GM12865 (cell line): ENCODE measurements around the gene MCRIP1.

ENCODE experiments used
- DNase-seq: peaks from one replicate; pipeline ENCODE4 v3.0.0; 2010; ENCODE audit warnings: low read depth
- H3K4me3 ChIP-seq: 2 replicates; pipeline ENCODE4 v1.5.1; 2011; ENCODE audit warnings: mild to moderate bottlenecking, low read depth, low read length, control low read depth
- CTCF ChIP-seq: IDR thresholded peaks from 2 replicates; pipeline ENCODE4 v1.5.1; 2011; ENCODE audit warnings: low read length, control low read depth, low read depth, inconsistent platforms; ENCODE audit not compliant: insufficient read depth; ENCODE audit errors: missing control alignments

Gene MCRIP1

GRCh38 chr17:81811705-81812570 is 21.2 kb downstream of the MCRIP1 start:
- no peak for TF ChIP-seq CTCF
- H3K4me3 ChIP-seq: no peak overlapping the region
- no peak for DNase-seq

GRCh38 chr17:81810892-81811704 is 22.0 kb downstream of the MCRIP1 start:
- no peak overlapping the region for H3K4me3 ChIP-seq
- no peak for DNase-seq
- no peak for TF ChIP-seq CTCF

DNA sequence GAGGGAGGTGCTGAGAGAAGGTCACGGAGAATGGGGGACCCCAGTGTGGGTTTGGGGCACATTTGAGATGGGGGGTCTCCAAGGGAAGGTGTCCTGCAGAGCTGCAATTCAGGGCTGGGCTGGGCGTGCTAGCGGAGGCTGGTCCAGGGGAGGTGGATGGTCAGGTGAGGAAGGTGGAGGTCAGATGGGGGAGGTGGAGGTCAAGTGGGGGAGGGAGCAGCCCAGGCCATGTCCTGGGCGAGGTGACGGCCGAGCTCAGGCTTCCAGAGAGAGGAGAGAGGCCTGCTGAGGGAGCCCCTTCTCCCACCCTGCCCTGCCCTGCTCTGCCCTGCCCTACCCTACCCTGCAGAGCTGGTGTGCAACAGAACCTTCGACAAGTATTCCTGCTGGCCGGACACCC is 22.6 kb downstream of the MCRIP1 start:
- no peak for DNase-seq
- no peak overlapping the region for H3K4me3 ChIP-seq
- TF ChIP-seq CTCF: no peak

DNA sequence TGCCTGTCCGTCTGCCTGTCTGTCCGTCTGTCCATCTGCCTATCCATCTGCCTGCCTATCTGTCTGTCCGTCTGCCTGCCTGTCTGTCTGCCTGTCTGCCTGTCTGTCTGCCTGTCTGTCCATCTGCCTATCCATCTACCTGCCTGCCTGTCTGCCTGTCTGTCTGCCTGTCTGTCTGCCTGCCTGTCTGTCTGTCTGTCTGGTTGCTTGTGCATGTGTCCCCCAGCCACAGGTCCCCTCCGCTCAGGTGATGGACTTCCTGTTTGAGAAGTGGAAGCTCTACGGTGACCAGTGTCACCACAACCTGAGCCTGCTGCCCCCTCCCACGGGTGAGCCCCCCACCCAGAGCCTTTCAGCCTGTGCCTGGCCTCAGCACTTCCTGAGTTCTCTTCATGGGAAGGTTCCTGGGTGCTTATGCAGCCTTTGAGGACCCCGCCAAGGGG is 23.5 kb downstream of the MCRIP1 start:
- DNase-seq: no peak
- H3K4me3 ChIP-seq: no peak overlapping the region
- TF ChIP-seq CTCF: no peak

- H3K4me3 ChIP-seq: no peak overlapping the region
- no peak for DNase-seq
- TF ChIP-seq CTCF: peak; percentile 31
Measured at GRCh38 chr17:81808778-81809555, 24.1 kb downstream of the MCRIP1 start.

DNA sequence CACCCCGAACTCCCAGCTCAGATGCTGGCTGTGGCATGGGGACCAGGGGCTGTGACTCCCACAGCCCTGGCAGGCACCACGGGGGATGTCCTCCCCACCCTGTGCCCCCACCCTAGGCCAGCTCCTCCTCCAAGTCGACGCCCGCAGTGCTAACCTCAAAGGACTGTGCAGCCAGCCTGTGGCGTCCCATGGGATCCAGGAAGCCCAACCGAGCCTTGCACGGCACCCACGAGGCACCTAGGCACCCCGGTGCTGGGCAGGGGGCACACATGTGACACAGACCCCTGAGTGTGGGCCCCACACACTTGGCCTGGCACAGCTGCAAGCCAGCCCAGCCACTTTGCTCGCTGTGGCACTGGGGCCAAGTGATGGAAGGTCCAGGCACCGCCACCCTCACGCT is 25.3 kb downstream of the MCRIP1 start:
- H3K4me3 ChIP-seq: no peak overlapping the region
- no peak for TF ChIP-seq CTCF
- no peak for DNase-seq
